Brain pericyte (primary cell): ENCODE results near the gene CABP1.

Experiments used
- DNase-seq: peaks from one replicate; pipeline ENCODE4 v3.0.0-alpha.2; 2012; ENCODE audit warnings: low read depth, low spot score

Gene CABP1

DNA sequence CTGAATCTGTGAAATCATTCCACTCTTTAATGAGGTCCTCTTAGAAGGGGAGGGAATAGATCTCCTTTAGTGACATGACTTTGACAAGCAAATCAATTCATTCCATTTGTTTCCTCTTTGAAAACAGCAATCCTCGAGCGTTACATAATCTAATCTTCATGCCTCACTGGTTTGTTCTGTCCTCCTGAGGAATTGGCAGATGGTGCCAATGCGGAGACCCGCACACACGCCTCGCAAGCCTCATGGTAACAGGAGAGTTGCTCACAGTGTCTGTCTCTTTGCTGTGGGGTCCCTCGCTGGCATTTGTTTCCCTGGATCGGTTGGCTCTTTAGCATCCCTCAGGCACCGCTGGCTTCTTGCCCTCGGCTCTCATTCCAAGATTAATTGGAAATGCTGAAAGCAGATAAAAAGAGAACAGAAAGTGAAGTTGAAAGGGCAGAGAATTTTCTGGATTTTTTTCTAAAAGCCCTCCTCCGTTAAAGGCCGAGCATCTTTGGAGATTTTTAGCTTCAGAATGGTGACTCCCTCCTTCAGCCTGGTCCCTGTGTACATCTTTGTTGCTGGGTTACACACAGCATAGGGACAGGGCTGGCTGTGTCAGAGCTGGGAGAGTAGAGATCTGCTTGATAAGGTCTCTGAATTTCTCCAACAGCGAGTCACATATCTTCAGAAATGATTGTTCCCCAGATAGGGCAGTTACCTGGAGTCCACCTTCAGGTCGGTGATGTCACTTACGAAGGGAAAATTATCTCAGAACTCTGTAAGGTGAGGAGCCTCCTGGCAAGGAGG is 10.1 kb upstream of the CABP1 start:
- no peak for DNase-seq

DNA sequence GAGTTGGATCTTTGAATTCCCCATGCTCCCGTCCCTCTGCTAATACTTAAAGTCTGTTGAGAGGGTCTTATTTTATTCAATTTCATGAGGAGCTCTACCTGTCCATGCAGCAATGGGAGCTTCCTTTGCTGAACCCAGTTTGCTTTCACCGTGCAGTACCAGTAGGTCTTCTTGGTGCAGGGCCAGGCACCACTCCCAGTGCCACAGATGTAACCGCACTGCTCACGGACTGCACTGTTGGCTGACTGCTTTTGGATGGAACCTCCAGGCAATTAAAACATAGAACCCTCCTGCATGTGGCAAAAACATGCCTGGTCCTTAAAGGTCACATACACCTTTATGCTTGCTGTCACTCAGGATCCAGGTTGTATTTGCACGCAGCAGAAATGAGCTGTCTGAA is 9.3 kb upstream of the CABP1 start:
- DNase-seq: no peak

DNA sequence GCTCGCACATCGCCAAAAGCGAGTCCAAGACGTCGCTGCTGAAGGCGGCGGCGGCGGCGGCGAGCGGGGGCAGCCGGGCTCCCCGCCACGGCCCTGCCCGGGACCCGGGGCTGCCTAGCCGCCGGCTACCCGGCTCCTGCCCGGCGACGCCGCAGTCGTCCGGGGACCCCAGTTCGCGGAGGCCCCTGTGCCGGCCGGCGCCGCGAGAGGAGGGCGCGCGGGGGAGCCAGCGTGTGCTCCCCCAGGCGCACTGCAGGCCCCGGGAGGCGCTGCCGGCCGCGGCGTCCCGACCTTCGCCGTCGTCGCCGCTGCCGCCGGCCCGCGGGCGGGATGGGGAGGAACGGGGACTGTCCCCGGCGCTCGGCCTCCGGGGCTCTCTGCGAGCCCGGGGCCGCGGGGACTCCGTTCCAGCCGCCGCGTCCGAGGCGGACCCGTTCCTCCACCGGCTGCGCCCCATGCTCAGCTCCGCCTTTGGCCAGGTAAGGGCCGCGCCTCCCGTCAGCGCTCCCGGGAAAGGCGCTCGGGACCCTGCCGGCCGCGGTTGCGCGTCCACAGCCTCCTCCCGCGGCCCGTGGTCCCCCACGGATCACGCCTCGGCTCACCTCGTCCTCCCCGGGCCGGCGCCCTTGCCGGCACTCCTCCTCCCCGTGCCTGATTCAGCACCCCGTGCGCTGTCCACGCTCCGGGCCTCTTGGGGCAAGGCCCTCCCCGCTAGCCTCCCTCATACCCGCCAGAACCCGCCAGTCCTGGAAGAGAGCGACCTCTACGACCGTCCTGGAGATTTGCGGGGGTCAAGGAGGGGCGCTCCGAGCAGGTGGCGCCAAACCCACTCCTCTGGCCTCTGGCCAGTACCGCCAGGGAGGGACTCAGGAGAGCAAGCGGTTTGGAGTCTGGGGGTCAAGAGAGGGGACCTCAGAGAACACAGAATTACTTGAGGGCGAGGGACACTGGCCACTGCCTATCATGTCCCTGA is 721 bp downstream of the CABP1 start:
- DNase-seq: no peak

DNA sequence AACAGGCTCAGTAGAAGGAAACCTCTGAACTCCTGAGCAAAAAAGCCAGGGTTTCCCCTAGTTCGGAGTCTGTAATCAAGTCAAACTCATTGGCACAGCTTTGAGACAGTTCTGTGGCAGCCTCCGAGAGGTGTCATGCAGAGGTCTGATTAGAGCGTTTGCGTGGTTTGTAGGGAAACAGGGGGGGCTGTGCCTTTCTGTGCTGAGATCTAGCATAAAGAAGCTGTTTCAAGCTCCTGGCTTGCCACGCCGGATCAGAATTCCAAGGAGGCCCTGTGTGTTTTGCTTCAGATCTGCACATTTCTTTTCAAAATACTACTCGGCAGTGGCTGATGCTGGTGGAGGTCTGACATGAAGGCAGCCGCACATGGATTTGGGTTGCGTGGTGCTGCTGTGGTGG is 1.7 kb downstream of the CABP1 start:
- no peak for DNase-seq

DNA sequence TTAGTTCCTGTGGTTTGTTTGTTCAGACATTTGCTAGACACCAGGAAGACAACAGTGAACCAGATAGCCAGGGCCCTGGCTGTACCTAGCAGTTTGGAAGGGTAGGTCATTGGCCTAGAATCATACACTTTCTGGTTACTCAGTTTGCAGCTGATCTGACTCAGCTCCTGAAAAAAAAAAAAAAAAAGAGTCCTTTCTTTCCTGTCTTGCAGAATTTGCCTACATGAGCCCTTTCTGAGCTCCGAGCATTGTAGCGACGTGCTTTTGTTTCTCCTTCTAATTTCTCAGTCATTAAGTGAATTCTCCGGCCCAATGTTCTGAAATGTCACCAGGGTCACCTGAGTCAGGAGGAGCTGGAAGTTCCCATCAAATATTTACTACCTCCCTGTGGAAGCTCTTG is 2.4 kb downstream of the CABP1 start:
- DNase-seq: no peak

DNA sequence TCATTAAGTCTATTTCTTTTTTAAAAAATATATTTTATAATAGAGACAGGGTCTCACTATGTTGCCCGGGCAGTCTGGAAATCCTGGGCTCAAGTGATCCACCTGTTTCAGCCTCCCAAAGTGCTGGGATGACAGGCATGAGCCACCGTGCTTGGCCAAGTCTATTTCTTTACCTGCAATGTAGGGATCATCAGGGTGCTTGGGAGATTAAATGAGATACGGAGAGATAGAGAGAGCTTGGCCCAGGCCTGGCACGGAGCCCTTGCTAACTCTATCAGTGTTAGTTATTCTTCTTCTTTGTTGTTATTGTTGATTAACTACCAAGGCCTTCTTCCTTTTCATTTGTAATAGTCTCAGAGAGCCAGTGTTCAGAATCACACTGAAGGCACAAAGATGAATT is 3.1 kb downstream of the CABP1 start:
- DNase-seq: no peak

DNA sequence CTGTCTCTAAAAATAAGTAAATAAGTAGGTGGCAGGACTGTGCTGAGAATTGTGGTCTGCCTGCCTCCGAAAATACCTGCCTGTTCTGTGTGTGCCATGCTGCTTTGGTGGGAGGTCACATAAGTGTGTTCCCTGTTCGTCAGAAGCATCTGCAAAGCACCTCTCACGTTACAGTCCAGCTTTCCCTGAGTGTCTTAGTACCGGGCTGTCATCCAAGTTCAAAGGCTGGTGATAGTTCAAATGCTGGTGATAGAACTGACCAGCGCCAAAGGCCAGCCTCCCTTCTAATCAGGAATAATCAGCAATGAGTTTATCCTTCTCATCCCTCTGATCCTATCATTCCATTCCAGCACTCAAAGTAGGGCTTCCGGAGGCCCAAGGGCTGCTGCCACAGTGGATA is 5.6 kb downstream of the CABP1 start:
- no peak for DNase-seq

DNA sequence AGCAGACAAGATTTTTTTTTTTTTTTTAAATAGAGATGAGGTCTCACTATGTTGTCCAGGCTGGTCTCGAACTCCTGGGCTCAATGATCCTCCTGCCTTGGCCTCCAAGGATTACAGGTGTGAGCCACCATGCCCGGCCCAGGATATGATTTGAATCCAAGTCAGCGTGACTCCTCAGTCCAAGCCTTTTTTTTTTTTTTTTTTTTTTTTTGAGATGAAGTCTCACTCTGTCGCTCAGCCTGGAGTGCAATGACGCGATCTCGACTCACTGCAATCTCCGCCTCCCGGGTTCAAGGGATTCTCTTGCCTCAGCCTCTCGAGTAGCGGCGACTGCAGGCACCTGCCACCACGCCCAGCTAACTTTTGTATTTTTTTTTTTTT is 6.9 kb downstream of the CABP1 start:
- no peak for DNase-seq

DNA sequence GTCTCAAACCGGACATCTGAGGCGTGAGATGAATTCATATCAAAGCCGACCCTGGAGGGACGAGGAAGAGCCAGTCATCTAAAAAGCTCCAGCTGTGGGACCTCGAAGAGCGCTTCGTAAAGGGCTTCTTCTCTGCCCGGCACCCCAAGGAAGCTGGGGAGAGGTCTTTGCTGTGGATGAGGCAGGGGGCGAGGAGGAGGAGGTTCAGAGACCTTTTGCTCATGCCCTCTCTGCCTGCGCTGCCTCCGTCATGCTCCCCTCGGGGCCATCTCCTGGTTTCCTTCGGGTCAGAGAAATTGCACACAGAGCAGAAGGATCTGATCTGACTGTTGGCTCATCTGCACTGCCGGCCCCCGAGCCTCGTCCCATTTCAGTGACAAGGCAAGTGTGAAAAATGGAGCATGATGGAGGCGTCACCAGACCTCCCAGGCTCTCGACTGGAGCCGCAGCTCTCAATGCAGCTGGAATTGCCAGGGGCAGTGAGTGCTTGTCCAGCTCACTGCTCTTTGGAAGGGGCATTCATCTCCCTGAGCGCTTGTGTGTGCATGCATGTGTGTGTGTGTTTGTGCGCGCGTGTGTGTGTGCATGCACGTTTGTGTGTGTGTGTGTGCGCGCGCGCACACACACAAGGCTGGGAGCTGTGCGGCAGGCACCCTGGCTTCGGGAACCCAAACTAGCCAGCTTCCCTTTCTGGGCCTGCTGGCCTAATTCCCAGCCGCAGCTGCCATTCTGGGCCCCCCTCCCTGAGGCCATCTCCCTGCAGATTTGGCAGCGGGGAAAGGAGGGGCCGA is 9.2 kb downstream of the CABP1 start:
- DNase-seq: no peak

DNA sequence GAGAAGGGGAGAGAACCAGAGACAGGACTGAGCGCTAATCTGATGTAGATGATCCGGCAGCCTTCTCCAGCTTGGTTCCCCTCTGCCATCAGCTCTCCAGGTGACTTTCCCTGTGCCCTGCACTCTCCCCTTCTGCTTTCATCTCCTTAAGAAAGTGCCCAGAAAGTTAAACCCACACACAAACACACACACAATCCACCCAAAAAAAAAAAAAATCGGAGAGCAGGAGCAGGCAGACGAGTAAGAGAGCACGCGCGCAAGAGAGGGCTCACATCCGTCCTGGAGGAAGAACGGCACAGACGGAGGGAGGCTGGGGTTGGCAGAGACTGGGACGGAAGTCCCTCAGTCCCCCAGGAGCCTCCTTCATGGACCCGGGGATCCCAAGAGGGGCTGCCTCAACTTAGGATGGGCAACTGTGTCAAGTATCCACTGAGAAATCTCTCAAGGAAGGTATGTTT is 9.8 kb downstream of the CABP1 start:
- no peak for DNase-seq

DNA sequence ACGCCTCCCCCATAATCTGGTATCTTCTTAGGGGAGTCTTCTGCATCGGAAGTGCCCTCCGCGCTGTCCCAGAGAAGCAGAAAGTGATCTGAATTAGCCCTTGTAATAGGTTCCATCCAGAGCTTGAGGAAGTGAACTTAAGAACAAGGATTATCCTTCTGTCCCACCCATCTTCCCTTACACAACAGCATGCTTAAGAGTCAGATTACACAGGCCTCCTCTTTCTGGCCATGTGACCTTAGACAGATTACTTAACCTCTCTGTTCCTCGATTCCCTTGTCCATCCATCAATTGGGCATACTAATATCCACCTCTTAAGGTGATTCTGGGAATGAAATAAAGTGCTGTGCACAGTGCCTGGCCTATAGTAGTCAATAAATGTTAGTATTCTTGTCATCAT is 11.4 kb downstream of the CABP1 start:
- DNase-seq: no peak

DNA sequence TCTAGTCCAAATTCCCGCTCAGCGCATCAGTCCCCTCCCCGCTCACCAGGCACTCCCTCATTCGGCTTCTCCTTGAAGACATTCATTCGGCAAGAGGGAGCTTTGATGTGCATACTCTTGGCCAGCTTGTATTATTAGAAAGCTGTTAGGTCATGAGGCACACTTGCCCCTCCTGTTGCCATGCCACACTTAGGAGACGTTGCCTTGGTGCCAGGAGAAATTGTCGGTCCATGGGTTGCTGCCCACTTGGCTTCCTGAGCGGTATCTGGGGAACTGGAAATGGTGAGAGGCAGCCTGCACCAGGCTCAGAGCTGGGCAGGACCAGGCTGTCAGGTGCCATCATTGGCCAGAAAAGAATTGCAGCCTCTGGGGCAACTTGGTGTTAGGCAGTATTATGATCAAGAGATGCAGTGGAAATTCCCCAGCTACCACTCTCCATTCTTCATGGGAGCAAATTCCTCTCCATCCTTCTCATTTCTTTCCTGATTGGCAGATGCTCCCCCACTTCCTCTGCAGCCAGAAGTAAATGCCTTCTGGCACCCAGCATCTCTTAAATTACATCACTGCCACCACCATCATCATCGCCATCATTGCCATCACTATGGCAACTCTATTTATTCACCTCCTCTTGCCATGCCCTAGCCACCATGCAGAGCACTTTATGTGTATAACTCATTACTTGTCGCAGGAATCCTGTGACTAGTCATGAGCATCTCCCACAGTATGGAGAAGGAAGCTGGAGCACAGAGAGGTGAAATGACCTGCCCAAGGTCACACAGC is 12.4 kb downstream of the CABP1 start:
- DNase-seq: no peak

DNA sequence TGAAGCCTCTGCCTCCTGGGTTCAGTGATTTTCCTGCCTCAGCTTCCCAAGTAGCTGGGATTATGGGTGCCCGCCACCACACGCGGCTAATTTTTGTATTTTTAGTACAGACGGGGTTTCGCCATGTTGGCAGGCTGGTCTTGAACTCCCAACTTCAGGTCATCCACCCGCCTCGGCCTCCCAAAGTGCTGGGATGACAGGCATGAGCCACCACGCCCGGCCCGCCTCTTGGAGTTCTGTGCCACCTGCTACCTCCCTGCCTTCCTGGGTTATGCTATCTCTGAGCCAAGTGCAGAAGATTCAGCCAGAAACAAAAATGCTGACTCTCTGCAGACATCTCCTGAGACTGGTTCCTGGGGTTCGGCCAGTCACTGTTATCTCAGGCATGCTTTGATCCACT is 13.2 kb downstream of the CABP1 start:
- DNase-seq: no peak

DNA sequence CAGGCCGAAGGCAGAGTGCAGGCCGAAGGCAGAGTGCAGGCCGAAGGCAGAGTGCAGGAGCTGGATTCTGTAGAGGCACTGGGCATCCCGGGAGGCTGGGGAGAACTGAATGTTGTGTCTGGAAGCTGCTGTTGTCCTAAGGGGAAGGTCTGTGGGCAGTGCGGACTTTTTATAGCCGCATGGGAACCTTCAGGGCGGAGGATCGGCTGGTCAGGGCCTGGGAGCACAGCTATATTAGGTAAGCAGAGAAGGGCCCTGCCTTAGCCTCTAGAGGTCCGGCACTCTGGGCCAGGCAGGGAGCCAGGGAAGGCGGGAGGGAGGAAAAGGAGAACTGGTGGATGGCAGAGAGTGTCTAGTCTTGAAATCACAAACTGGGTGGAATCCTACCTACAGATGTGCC is 14.2 kb downstream of the CABP1 start:
- DNase-seq: no peak

DNA sequence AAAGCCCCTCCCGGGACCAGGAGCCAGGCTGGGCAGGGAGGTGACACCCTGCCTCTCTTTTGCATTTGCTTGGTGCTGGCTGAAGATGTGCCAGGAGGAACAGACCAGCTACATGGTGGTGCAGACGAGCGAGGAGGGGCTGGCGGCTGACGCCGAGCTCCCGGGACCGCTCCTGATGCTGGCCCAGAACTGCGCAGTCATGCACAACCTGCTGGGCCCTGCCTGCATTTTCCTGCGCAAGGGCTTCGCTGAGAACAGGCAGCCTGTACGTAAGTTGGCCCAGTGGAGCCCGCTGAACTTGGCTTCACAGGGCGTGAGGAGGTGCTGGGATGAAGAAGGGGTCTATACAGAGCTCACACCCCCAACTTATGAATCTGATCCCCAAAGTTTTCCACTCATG is 15.6 kb downstream of the CABP1 start:
- no peak for DNase-seq

DNA sequence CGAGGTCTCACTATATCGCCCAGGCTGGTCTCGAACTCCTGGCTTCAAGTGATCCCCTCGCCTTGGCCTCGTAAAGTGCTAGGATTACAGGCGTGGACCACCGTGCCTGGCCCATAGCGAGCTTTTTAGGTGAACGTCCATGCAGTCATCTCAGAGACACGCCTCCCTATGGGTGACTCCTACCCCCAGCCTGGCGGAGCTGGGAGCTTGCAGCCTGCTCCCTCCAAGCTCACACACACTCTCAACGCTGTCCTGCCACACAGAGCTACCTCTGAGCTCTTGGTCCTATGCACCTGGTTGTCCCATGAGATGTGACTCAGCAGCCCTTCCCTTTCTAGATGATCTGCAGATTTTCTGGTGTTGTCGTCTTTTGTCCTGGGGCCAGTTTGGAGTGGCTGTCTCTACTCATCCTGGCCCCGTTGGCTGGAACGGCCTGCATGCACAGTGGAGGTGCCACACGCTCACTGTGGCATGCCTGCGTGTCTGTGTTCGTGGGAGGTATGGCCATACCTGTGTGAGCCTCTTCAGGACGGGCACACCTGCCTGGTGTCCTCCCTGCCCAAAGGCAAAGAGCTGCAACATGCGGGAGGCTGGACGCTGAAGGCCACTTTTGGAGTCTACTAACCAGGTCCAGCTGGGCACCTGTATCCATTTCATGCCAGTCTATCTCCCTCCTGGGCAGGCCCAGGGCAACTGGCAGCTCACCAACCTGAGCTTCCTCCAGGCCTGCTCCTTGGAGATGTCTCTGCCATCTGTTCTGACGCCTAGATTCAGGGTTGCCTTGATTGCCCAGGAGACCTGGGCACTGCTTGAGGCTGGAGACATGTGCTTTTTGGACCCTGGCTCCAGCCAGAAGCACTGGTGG is 18.1 kb downstream of the CABP1 start:
- no peak for DNase-seq

DNA sequence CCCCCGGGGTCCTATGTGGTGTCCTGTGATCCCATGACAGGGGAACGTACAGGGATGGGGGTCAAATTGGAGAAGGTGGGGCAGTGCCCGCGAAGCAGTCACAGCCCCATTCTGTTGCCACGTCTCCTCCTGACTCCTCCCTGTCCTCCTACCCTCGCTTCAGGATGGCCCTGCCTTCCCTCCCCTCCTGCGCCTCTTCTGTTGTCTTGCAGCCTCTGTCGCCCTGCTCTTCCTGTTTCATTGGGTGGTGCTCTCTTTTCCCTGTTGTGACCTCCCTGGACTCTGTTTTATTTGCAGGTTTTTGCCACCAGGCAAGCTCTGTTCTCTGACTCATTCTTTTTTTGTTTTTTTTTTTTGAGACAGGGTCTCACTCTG is 18.7 kb downstream of the CABP1 start:
- DNase-seq: no peak

DNA sequence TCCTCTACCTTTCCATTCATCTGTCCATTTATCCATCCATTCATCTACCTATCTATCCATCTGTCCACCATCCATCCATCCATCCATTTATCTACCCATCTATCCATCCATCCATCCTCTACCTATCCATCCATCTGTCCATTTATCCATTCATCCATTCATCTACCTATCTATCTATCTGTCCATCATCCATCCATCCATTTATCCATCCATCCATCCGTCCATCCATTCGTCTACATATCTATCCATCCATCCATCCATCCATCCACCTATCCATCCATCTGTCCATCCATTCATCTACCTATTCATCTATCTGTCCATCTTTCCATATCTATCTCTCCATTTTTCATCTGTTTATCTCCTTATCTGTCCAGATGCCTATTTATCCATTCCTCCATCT is 21.0 kb downstream of the CABP1 start:
- DNase-seq: no peak

DNA sequence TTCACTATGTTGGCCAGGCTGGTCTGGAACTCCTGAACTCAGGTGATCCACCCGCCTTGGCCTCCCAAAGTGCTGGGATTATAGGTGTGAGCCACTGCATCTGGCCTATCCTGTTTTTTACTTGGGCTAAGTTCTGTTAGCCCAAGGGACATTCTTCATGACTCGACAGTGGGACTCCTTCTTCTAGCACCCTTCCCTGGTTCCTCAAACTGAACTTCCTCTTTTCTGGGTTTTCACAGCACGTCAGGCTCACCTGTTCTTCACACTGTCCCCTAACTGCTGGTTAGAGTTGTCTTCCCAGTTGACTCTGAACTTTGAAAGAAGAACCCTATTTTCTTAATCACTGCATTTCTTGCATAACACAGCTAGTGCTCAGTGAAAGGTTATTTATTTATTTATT is 22.5 kb downstream of the CABP1 start:
- DNase-seq: no peak

DNA sequence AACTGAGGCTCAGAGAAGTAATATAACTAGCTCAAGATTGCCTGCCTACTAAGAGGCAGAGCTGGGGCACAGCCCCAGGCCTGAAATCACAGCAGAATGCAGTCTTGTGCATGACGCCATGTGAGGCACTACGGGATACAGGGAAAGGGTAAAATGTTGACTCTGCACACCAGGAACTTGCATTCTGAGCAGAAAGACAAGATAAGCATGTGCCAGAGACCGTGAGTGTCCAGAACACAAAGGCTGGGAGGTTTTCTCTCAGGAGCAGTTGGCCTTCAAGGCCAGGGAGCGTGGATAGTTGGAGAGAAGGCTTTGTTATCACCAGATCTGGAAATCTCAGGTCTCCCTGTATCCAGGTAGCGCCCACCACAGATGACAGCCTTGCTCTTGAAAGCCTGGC is 23.3 kb downstream of the CABP1 start:
- DNase-seq: no peak
